K562 (cell line): ENCODE results near the gene LCA5L. TPM values are rescaled to one million over a fixed set of nuclear protein-coding genes. Genes with fewer than 3 reads are reported as not detected.

Experiments used
- AFF1 ChIP-seq, 2 experiments: fragments of 450-650 bp; IDR thresholded peaks; 2 replicates each; pipeline ENCODE4 v1.6.1; 2018; ENCODE audit warnings: mild to moderate bottlenecking in 2 of 2, low read depth in 1 of 2; ENCODE audit not compliant: partially characterized antibody in 2 of 2
- HBP1 ChIP-seq: fragments of 450-650 bp; formaldehyde crosslinking; IDR thresholded peaks from 2 replicates; pipeline ENCODE4 v1.4.0; 2022; ENCODE audit warnings: missing genetic modification characterization
- NFIC ChIP-seq: fragments of 450-650 bp; IDR thresholded peaks from 2 replicates; pipeline ENCODE4 v1.6.1; 2017; ENCODE audit warnings: mild to moderate bottlenecking, inconsistent platforms
- NR4A1 ChIP-seq, 2 experiments: fragments of 250-450 bp in 1 of 2; fragments of 450-650 bp in 1 of 2; sonication (Bioruptor Pico) in 1 of 2; IDR thresholded peaks; 2 replicates each; pipeline versions ENCODE4 v1.4.0 to v1.6.1; 2016 to 2020; ENCODE audit warnings: mild to moderate bottlenecking in 2 of 2, missing compliant biosample characterization in 1 of 2, missing genetic modification characterization in 1 of 2, moderate library complexity in 1 of 2
- SP1 ChIP-seq: sonication (generic); formaldehyde crosslinking; IDR thresholded peaks from 2 replicates; pipeline ENCODE4 v1.8.1; 2022; ENCODE audit warnings: mild to moderate bottlenecking, missing genetic modification reagents
- ZBTB17 ChIP-seq: fragments of 450-650 bp; formaldehyde crosslinking; IDR thresholded peaks from 2 replicates; pipeline ENCODE4 v1.4.0; 2020; ENCODE audit warnings: mild to moderate bottlenecking
- ZNF12 ChIP-seq: sonication (generic); formaldehyde crosslinking; IDR thresholded peaks from 2 replicates; pipeline ENCODE4 v1.4.0; 2020; ENCODE audit warnings: mild to moderate bottlenecking, missing genetic modification reagents
- ZNF324 ChIP-seq: fragments of 250-450 bp; sonication (Bioruptor Pico); IDR thresholded peaks from 2 replicates; pipeline ENCODE4 v1.4.0; 2020; ENCODE audit warnings: mild to moderate bottlenecking
- polyA plus RNA-seq, 8 experiments: library from polyadenylated mRNA; depleted of rRNA in 4 of 8; stranded (reverse) in 5 of 8; unstranded in 3 of 8; fragments of >200 nt; fragmentation: Nextera tagmentation in 2 of 8; fragmentation: Illumina TruSeq in 1 of 8; extraction: Ambion mirVana in 2 of 8; extraction: Trizol in 1 of 8; gene quantifications; 2 replicates each; pipeline versions ENCODE4 v1.2.1 to v1.2.3, GENCODE V29; 2011 to 2014; ENCODE audit warnings: inconsistent platforms in 1 of 8, missing spikeins in 1 of 8
- total RNA-seq, 7 experiments: library from RNA; depleted of rRNA in 6 of 7; stranded (reverse); fragments of >200 nt in 6 of 7; fragmentation: Illumina TruSeq in 2 of 7; extraction: Trizol in 2 of 7; gene quantifications; 2 replicates each; pipeline versions ENCODE4 v1.2.1 to v1.2.3, GENCODE V29; 2011 to 2021; ENCODE audit warnings: low replicate concordance in 1 of 7
- TF ChIP-seq, protein P1 (sequence below): fragments of 450-650 bp; IDR thresholded peaks from 2 replicates; pipeline ENCODE4 v1.6.1; 2017; ENCODE audit warnings: antibody characterized with exemption, mild to moderate bottlenecking
- TF ChIP-seq, protein P2 (sequence below): fragments of 450-650 bp; conservative IDR thresholded peaks from 2 replicates; pipeline ENCODE4 v1.6.1; 2016; ENCODE audit warnings: missing genetic modification characterization, low read depth, mild to moderate bottlenecking, control low read depth, missing compliant biosample characterization

The LCA5L gene
- total and polyA plus RNA-seq, 9 of the 15 experiments (the other 6 are each of a cell fraction or from before 2014, with no cell fraction given): 1.8 to 4.9 (median 3.8) TPM

GRCh38 chr21:39445321-39446269 is at the start of gene LCA5L (continued):
- TF ChIP-seq, protein P1, sequence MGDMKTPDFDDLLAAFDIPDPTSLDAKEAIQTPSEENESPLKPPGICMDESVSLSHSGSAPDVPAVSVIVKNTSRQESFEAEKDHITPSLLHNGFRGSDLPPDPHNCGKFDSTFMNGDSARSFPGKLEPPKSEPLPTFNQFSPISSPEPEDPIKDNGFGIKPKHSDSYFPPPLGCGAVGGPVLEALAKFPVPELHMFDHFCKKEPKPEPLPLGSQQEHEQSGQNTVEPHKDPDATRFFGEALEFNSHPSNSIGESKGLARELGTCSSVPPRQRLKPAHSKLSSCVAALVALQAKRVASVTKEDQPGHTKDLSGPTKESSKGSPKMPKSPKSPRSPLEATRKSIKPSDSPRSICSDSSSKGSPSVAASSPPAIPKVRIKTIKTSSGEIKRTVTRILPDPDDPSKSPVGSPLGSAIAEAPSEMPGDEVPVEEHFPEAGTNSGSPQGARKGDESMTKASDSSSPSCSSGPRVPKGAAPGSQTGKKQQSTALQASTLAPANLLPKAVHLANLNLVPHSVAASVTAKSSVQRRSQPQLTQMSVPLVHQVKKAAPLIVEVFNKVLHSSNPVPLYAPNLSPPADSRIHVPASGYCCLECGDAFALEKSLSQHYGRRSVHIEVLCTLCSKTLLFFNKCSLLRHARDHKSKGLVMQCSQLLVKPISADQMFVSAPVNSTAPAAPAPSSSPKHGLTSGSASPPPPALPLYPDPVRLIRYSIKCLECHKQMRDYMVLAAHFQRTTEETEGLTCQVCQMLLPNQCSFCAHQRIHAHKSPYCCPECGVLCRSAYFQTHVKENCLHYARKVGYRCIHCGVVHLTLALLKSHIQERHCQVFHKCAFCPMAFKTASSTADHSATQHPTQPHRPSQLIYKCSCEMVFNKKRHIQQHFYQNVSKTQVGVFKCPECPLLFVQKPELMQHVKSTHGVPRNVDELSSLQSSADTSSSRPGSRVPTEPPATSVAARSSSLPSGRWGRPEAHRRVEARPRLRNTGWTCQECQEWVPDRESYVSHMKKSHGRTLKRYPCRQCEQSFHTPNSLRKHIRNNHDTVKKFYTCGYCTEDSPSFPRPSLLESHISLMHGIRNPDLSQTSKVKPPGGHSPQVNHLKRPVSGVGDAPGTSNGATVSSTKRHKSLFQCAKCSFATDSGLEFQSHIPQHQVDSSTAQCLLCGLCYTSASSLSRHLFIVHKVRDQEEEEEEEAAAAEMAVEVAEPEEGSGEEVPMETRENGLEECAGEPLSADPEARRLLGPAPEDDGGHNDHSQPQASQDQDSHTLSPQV: peak; percentile 95
- TF ChIP-seq ZNF324 (CRISPR knock-in tag) (no peak; the same call in 1 of the 2 replicates), NFIC (peak; percentile 17; the same call in 1 of the 2 replicates), ZBTB17 (no peak), NR4A1 (CRISPR knock-in tag; IDR thresholded peaks at IDR 0.05) (peak; percentile 74; the same call in 1 of the 2 replicates), NR4A1 (tag; IDR thresholded peaks at IDR 0.05) (peak; percentile 65; the same call in 1 of the 2 replicates), AFF1 (IDR thresholded peaks at IDR 0.05; ENCODE audit: low read depth in 1 of 2, partially characterized antibody in 2 of 2) (peak in 1 of 2 experiments; percentile 45), HBP1 (CRISPR knock-in tag) (no peak), SP1 (no peak), ZNF12 (CRISPR knock-in tag) (no peak)
- TF ChIP-seq, protein P2, sequence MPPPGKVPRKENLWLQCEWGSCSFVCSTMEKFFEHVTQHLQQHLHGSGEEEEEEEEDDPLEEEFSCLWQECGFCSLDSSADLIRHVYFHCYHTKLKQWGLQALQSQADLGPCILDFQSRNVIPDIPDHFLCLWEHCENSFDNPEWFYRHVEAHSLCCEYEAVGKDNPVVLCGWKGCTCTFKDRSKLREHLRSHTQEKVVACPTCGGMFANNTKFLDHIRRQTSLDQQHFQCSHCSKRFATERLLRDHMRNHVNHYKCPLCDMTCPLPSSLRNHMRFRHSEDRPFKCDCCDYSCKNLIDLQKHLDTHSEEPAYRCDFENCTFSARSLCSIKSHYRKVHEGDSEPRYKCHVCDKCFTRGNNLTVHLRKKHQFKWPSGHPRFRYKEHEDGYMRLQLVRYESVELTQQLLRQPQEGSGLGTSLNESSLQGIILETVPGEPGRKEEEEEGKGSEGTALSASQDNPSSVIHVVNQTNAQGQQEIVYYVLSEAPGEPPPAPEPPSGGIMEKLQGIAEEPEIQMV: no peak
